ENCODE data around the gene PEPD. TPM values are rescaled to one million over a fixed set of nuclear protein-coding genes. Genes with fewer than 3 reads are reported as not detected.
A peak's percentile ranks its signal among the peaks of the same experiment; 100 is the strongest.

PEPD gene
- polyA plus RNA-seq, 1 donor from 2014 or later = 91.1 TPM

GRCh38 chr19:33418871-33419787 is 102.5 kb downstream of the PEPD start:
- H3K4me1 Mint-ChIP-seq = peaks cover 0 to 5% (median 2%) of the 10 kb centered on the region in 3 donors
- no peaks in the 10 kb centered on the region for H3K9me3 Mint-ChIP-seq
- H3K36me3 Mint-ChIP-seq = no peaks in the 10 kb centered on the region
- no peaks in the 10 kb centered on the region for H3K27me3 Mint-ChIP-seq
- H3K4me3 Mint-ChIP-seq = no peak overlapping the region
- H3K27ac Mint-ChIP-seq = no peak overlapping the region

GRCh38 chr19:33418461-33418860 is 103.1 kb downstream of the PEPD start:
- H3K4me1 Mint-ChIP-seq = peaks cover 0 to 5% (median 2%) of the 10 kb centered on the region in 3 donors
- H3K27me3 Mint-ChIP-seq = no peaks in the 10 kb centered on the region
- H3K4me3 Mint-ChIP-seq = no peak overlapping the region
- peak overlapping the region in 1 of 3 donors; percentile 62 for H3K27ac Mint-ChIP-seq
- no peaks in the 10 kb centered on the region for H3K36me3 Mint-ChIP-seq
- H3K9me3 Mint-ChIP-seq = no peaks in the 10 kb centered on the region

- no peaks in the 10 kb centered on the region for H3K9me3 Mint-ChIP-seq
- H3K27ac Mint-ChIP-seq = peak overlapping the region in 1 of 3 donors; percentile 62
- H3K27me3 Mint-ChIP-seq = no peaks in the 10 kb centered on the region
- no peaks in the 10 kb centered on the region for H3K36me3 Mint-ChIP-seq
- H3K4me1 Mint-ChIP-seq = peaks cover 0 to 5% (median 2%) of the 10 kb centered on the region in 3 donors
- H3K4me3 Mint-ChIP-seq = no peak overlapping the region
Measured at GRCh38 chr19:33417751-33418150, 103.8 kb downstream of the PEPD start.

GRCh38 chr19:33416307-33417215 is 105.0 kb downstream of the PEPD start:
- Mint-ChIP-seq H3K4me1 (peaks cover 0 to 5% (median 2%) of the 10 kb centered on the region in 3 donors), H3K27me3 (no peaks in the 10 kb centered on the region), H3K4me3 (peak overlapping the region in 2 of 4 donors; percentile 58 to 89), H3K36me3 (peaks cover 1% of the 10 kb centered on the region), H3K27ac (no peak overlapping the region), H3K9me3 (no peaks in the 10 kb centered on the region)

GRCh38 chr19:33414667-33415605 is 106.7 kb downstream of the PEPD start:
- H3K4me3 Mint-ChIP-seq = peak overlapping the region in 1 of 4 donors; percentile 39
- peaks cover 1% of the 10 kb centered on the region for H3K36me3 Mint-ChIP-seq
- no peaks in the 10 kb centered on the region for H3K27me3 Mint-ChIP-seq
- no peak overlapping the region for H3K27ac Mint-ChIP-seq
- no peaks in the 10 kb centered on the region for H3K9me3 Mint-ChIP-seq
- H3K4me1 Mint-ChIP-seq = peaks cover 0 to 5% (median 2%) of the 10 kb centered on the region in 3 donors

GRCh38 chr19:33413868-33414666 is 107.5 kb downstream of the PEPD start:
- Mint-ChIP-seq H3K27ac (no peak overlapping the region), H3K4me1 (peaks cover 0 to 5% (median 2%) of the 10 kb centered on the region in 3 donors), H3K27me3 (no peaks in the 10 kb centered on the region), H3K4me3 (no peak overlapping the region), H3K36me3 (peaks cover 1% of the 10 kb centered on the region), H3K9me3 (no peaks in the 10 kb centered on the region)

- H3K27me3 Mint-ChIP-seq = no peaks in the 10 kb centered on the region
- peaks cover 1% of the 10 kb centered on the region for H3K36me3 Mint-ChIP-seq
- H3K4me1 Mint-ChIP-seq = peaks cover 0 to 5% (median 2%) of the 10 kb centered on the region in 3 donors
- H3K4me3 Mint-ChIP-seq = no peak overlapping the region
- no peaks in the 10 kb centered on the region for H3K9me3 Mint-ChIP-seq
- no peak overlapping the region for H3K27ac Mint-ChIP-seq
Measured at GRCh38 chr19:33413426-33413725, 108.2 kb downstream of the PEPD start.

GRCh38 chr19:33412601-33413425 is 108.8 kb downstream of the PEPD start:
- Mint-ChIP-seq H3K27me3 (no peaks in the 10 kb centered on the region), H3K36me3 (peaks cover 1% of the 10 kb centered on the region), H3K27ac (no peak overlapping the region), H3K4me1 (peaks cover 0 to 5% (median 2%) of the 10 kb centered on the region in 3 donors), H3K4me3 (no peak overlapping the region), H3K9me3 (no peaks in the 10 kb centered on the region)

- no peaks in the 10 kb centered on the region for H3K27me3 Mint-ChIP-seq
- H3K4me3 Mint-ChIP-seq = no peak overlapping the region
- peaks cover 0 to 5% (median 2%) of the 10 kb centered on the region in 3 donors for H3K4me1 Mint-ChIP-seq
- no peaks in the 10 kb centered on the region for H3K9me3 Mint-ChIP-seq
- no peak overlapping the region for H3K27ac Mint-ChIP-seq
- H3K36me3 Mint-ChIP-seq = peaks cover 1% of the 10 kb centered on the region
Measured at GRCh38 chr19:33411621-33412180, 109.9 kb downstream of the PEPD start.

- H3K27ac Mint-ChIP-seq = no peak overlapping the region
- H3K9me3 Mint-ChIP-seq = no peaks in the 10 kb centered on the region
- H3K36me3 Mint-ChIP-seq = peaks cover 1% of the 10 kb centered on the region
- H3K27me3 Mint-ChIP-seq = no peaks in the 10 kb centered on the region
- H3K4me1 Mint-ChIP-seq = no peaks in the 10 kb centered on the region
- no peak overlapping the region for H3K4me3 Mint-ChIP-seq
Measured at GRCh38 chr19:33410915-33411401, 110.6 kb downstream of the PEPD start.

GRCh38 chr19:33409906-33410685 is 111.5 kb downstream of the PEPD start:
- no peak overlapping the region for H3K27ac Mint-ChIP-seq
- no peak overlapping the region for H3K4me3 Mint-ChIP-seq
- H3K9me3 Mint-ChIP-seq = no peaks in the 10 kb centered on the region
- peaks cover 1% of the 10 kb centered on the region for H3K36me3 Mint-ChIP-seq
- H3K4me1 Mint-ChIP-seq = no peaks in the 10 kb centered on the region
- H3K27me3 Mint-ChIP-seq = no peaks in the 10 kb centered on the region

Measured in IgD-negative memory B cell (primary cell).